AG10803 (cell line): ENCODE results near the gene GPR135.

Experiments used
- DNase-seq: peaks from one replicate; pipeline ENCODE4 v3.0.0; 2010; ENCODE audit warnings: low read depth
- H3K4me3 ChIP-seq: 2 replicates; pipeline ENCODE4 v1.5.1; 2011; ENCODE audit warnings: mild to moderate bottlenecking, low read length, control low read depth
- CTCF ChIP-seq: conservative IDR thresholded peaks from 2 replicates; pipeline ENCODE4 v1.5.1; 2011; ENCODE audit warnings: mild to moderate bottlenecking, low read length, control low read depth, inconsistent platforms

GPR135 gene

GRCh38 chr14:59507063-59507751, 42.0 kb upstream of the GPR135 start:
- peak; percentile 40 for DNase-seq
- peak; percentile 83 for TF ChIP-seq CTCF
- no peak overlapping the region for H3K4me3 ChIP-seq

GRCh38 chr14:59503256-59503655, 38.1 kb upstream of the GPR135 start:
- H3K4me3 ChIP-seq, result no peak overlapping the region
- no peak for DNase-seq
- TF ChIP-seq CTCF, result no peak

- no peak for TF ChIP-seq CTCF
- H3K4me3 ChIP-seq, result no peak overlapping the region
- no peak for DNase-seq
Measured at GRCh38 chr14:59500732-59501131, 35.6 kb upstream of the GPR135 start.

- TF ChIP-seq CTCF, result no peak
- H3K4me3 ChIP-seq, result no peak overlapping the region
- no peak for DNase-seq
Measured at GRCh38 chr14:59492384-59492783, 27.2 kb upstream of the GPR135 start.

GRCh38 chr14:59490756-59491155, 25.6 kb upstream of the GPR135 start:
- no peak overlapping the region for H3K4me3 ChIP-seq
- TF ChIP-seq CTCF, result no peak
- DNase-seq, result no peak

GRCh38 chr14:59484639-59485175, 19.5 kb upstream of the GPR135 start:
- TF ChIP-seq CTCF, result no peak
- peak; percentile 37 for DNase-seq
- H3K4me3 ChIP-seq, result peak overlapping the region; percentile 90
